NCI-H1436 treated with DMSO at 0.1 percent for 48 hours (cell line): ENCODE results near the gene SEPTIN2.
"Not testable (repeated sequence)": the region's sequence is repeated elsewhere in the genome, so short reads cannot be mapped to it uniquely, and the experiment has no call there.

Source experiments
- DNase-seq: peaks from one replicate; lab custom pipeline; 2025; lab: John Stamatoyannopoulos, UW

The SEPTIN2 gene

GRCh38 chr2:241288324-241288888 is 27.3 kb upstream of the SEPTIN2 start:
- DNase-seq, result no peak

GRCh38 chr2:241289053-241289452 is 26.7 kb upstream of the SEPTIN2 start:
- no peak for DNase-seq

GRCh38 chr2:241289597-241289996 is 26.1 kb upstream of the SEPTIN2 start:
- no peak for DNase-seq

DNA sequence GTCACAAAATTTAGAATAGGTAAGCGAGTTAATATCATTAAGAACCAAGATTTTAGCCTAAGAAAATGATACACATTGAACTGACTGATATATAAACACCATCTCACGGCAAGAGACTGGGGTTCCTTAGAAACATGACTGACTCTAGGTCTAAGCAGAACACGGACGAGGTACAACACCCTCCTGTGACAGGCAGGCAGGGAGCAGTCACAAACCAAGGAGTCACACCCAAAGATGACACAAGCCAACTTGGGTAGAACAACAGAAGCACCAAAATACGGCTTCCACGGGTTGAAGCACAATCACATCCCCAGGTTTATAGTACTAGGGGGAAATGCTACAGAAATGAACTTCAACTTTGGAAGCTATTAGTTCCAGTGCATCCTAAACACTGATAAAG is 24.6 kb upstream of the SEPTIN2 start:
- DNase-seq, result no peak

DNA sequence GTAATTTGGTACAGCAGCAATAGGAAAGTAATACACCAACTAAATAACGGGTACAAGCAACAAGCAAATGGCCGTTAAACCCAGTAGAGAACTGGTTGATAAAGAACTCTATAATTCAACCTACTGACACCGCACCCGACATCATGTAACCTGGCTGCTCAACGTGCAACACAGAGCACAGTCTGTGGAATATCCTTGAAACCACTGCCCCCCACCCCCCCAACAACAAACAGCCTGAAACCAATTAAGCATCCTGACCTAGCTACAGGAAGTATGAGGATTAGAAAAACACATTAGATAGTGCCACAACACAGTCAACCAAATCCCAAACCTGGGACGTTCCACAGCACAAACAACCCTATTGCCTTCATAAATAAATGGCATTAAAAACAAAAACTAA is 23.7 kb upstream of the SEPTIN2 start:
- no peak for DNase-seq

- DNase-seq, result not testable (repeated sequence)
Observed at GRCh38 chr2:241293378-241293797, 22.3 kb upstream of the SEPTIN2 start.

- no peak for DNase-seq
Observed at GRCh38 chr2:241295326-241296095, 20.2 kb upstream of the SEPTIN2 start.

GRCh38 chr2:241296767-241297166 is 19.0 kb upstream of the SEPTIN2 start:
- no peak for DNase-seq

- DNase-seq, result no peak
Observed at GRCh38 chr2:241298673-241299072, 17.1 kb upstream of the SEPTIN2 start.

DNA sequence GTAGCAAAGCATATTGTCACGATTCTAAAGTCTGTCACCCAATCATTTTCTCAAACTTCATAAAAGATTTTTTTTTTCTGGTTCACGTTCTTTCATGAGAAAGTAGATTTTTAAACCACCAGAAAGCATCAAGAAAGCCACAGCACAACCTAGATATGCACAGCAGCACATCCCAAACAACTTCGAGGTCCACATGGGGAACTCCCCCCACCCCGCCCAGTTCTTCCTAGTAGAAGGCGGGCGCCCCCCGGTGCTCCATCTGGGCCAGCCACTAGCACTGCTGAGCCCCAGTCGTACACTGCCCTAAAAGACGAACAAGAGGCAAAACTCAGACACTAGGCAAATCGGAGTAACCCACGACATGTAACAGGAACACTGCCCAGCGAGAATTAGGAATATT is 15.7 kb upstream of the SEPTIN2 start:
- DNase-seq, result no peak

DNA sequence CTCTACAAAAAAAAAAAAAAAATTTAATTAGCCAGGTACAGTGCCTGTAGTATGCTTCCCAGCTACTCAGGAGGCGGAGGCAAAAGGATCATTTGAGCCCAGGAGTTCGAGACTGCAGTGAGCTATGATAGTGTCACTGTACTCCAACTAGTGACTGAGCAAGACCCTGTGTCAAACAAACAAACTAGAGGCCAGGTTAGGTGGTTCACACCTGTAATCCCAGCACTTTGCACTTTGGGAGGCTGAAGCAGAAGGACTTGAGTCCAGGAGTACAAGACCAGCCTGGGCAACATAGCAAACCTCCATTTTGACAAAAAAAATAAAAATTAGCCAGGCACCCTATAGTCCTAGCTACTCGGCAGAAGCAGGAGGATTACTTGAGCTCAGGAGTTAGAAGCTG is 13.6 kb upstream of the SEPTIN2 start:
- no peak for DNase-seq

- DNase-seq, result no peak
Observed at GRCh38 chr2:241302759-241303651, 12.7 kb upstream of the SEPTIN2 start.

- DNase-seq, result no peak
Observed at GRCh38 chr2:241304039-241304670, 11.6 kb upstream of the SEPTIN2 start.

GRCh38 chr2:241307055-241307454 is 8.7 kb upstream of the SEPTIN2 start:
- no peak for DNase-seq

GRCh38 chr2:241308267-241308666 is 7.5 kb upstream of the SEPTIN2 start:
- no peak for DNase-seq

DNA sequence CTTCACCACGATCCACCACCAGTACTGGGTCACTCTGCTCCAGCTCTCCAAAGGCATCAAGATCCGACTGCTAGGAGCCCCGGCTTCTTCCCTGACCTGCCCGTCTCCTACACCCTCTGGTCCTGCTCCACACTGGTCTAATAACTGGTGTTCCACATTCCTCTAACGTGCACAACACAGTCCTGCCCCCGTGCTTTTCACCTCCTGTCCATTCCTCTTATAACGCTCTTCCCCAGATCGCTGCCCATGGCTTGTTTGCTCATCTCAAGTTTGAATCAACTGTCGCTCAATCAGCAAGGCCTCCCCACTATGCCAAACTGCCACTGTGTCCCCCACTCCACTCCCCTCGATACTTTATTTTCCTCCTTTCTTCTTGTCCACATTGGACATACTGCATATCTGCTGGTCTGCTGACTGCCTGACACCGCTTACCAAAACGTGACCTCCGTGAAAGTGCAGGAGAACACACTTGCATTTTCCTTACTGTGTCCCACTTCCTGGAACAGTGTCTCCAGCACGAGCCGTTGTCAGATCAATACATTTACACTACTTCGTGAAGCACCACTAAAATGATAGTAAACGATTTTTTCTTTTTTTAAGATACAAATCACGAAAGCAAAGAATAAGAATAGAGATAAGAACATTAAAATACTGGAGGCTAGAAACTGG is 6.8 kb upstream of the SEPTIN2 start:
- DNase-seq, result no peak

- DNase-seq, result no peak
Observed at GRCh38 chr2:241309684-241310117, 6.0 kb upstream of the SEPTIN2 start.

GRCh38 chr2:241310917-241311566 is 4.7 kb upstream of the SEPTIN2 start:
- DNase-seq, result no peak

DNA sequence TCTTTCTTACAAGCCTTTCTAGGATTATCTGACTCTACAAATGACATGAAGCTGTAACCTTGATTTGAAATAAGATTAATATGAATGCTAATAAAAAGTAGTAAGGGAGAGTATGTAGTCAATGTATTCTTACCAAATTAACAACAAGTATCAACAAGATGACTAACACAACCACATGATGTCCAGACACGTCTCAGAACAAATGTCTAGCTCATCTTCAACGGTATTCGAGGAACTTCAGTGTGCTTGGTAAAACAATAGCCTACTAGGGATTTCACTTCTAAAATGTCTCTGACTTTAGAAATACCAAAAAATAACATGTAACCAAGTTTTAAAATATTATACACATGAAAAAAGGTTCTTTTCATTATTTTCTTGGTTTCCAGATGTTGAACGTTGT is 3.6 kb upstream of the SEPTIN2 start:
- no peak for DNase-seq

DNA sequence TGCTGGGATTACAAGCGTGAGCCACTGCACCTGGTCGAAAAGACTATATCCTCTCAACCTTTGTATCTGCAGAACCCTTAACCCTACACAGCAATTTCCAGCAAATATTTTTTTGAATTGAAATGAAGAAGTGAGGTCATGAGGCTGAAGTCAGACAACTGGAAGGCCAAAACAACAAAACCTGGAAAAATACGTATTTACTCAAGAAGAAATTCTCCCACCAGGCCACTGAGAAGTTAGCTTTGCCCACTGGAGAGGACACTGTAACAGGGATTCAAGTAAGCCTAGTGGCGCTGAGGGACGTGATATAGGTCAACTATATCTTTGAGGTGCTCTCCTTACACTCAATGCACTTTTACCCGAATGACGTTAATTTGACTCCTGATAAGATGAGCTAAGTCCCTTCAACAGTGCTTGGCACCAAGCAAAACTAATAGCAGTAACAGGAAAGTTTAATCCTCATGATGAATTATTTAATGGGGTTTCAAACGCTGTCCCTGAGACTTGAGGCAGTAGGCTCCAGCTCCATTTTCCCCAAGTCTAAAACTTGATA is 2.1 kb upstream of the SEPTIN2 start:
- no peak for DNase-seq
